Omental fat pad (tissue), 4 donors: Measurements from ENCODE around the gene CHCHD4. TPM values are rescaled to one million over a fixed set of nuclear protein-coding genes. Genes with fewer than 3 reads are reported as not detected.

Experiments used
- ATAC-seq: fragments of 150-250 bp; one replicate; pipeline ENCODE4 v1.9.1; 2016; ENCODE audit warnings: mild to moderate bottlenecking, moderate library complexity; ENCODE audit not compliant: low FRiP score
- DNase-seq: peaks from one replicate; pipeline ENCODE4 v3.0.0-alpha.2; 2019; ENCODE audit warnings: low spot score
- CTCF ChIP-seq, 3 donors: fragments of 450-650 bp; IDR thresholded peaks; one replicate each; pipeline ENCODE4 v1.5.1; 2016 to 2017; ENCODE audit warnings: antibody characterized with exemption in 3 of 3, mild to moderate bottlenecking in 3 of 3, moderate library complexity in 2 of 3
- total RNA-seq, 4 donors: library from RNA; depleted of rRNA; stranded (reverse); fragments of >200 nt; gene quantifications; one replicate each; pipeline ENCODE4 v1.1.0, GENCODE V29; 2016

The CHCHD4 gene
- total RNA-seq, 4 donors from 2014 or later = 11.4 to 19.1 (median 14.7) TPM

DNA sequence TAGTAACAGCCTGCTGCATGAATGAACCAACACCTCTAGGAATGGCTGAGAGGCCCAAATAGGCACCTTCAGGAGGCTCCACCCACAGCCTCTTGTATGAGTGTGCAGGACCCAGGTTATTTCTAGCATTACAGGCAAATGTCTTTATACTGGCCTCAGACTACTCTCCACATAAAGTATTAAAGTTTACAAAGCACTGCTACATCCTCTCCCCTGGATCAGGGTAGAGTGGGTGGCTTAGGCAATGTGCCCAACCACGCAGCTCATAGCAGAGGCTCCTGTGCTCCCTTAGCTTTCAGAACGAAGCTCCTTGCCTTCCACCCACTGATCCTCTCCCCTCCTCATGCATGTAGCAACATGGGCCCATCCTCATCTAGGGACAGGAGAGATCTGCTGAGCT lies 16.5 kb upstream of the CHCHD4 start:
- TF ChIP-seq CTCF (IDR thresholded peaks at IDR 0.05) = no peak
- ATAC-seq = no peak
- DNase-seq = no peak

DNA sequence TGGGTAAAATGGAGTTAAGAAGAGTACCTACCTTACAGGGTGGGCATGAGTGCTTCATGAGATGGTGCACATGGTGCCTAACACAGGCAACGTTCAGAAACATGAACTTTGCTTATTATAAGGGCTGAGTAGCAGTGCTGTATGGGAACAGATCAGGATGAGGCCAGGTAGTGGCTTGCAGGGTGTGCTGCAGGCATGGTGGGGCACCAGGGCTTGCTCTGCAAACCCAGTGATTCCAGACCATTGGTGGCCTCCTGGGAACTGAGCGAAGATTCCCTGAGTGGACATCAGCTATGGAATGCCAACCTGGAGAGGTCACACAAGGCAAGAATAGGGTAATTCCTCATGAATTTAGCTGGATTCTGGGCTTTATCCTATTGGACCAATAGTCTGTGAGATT lies 16.0 kb upstream of the CHCHD4 start:
- TF ChIP-seq CTCF (IDR thresholded peaks at IDR 0.05) = no peak
- ATAC-seq (no peak), DNase-seq (no peak)

DNA sequence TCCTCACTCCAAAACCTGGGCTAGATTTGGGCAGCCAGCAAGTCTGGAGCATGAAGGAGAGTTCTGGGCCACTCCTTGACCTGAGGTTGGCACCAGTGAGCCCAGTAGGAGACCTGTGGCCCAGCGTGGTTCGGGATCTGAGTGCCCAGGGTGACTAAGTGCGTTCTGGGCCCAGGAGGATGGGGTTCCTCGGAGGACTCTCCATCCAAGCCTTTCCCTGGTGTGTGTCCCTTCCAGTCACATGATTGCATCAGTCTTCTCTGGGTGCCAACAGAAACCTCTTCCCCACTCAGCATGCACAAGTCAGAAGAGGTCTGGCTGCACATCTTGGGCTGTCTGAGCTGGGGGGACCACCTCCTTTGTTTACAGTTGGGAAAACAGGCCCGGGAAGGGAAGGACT lies 15.1 kb upstream of the CHCHD4 start:
- no peak for DNase-seq
- no peak for TF ChIP-seq CTCF (IDR thresholded peaks at IDR 0.05)
- ATAC-seq = no peak

- DNase-seq (no peak), ATAC-seq (no peak)
- TF ChIP-seq CTCF (IDR thresholded peaks at IDR 0.05) = no peak
Observed at GRCh38 chr3:14138878-14139655, 14.4 kb upstream of the CHCHD4 start.

DNA sequence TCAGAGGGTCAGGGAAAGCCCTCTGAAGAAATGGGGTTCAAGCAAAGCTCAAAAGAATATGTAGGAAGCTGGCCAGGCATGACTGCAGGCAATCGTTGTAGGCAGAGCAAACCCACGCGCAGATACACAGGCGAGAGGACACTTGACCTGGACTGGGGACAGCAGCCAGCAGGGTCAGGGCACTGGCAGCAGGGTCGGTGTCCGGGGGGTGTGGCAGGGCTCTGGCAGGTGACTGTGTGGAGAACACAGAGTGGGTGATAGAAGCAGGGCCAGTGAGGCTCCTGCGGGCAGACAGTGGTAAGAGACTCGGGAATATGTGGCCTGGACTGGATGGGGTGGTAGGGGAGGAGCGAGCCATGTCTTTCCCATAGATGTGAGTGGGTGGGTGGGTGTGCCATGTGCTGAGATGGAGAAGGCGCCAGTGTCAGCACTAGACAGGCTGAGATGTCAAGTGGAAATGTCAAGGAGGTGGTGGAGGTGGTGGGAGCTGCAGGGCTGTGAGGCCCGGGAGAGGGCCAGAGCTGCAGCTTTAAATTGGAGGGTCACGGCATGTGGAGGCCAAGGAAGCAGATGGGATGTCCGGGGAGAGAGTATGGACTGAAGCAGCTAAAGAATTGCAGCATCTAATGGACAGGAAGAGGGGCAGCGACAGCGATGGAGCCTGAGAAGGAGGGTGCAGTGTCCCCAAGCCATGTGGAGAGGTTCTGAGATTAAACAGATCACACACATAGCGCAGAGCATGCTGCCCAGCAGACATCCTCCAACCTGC lies 13.6 kb upstream of the CHCHD4 start:
- TF ChIP-seq CTCF (IDR thresholded peaks at IDR 0.05) = no peak
- DNase-seq (no peak), ATAC-seq (no peak)

GRCh38 chr3:14137445-14137844 lies 12.8 kb upstream of the CHCHD4 start:
- ATAC-seq = no peak
- DNase-seq = no peak
- TF ChIP-seq CTCF (IDR thresholded peaks at IDR 0.05) = no peak
